Fibroblast of mammary gland (primary cell): ENCODE data around the gene RGS6.

ENCODE experiments used
- DNase-seq: peaks from one replicate; pipeline ENCODE4 v3.0.0-alpha.2; 2010; ENCODE audit warnings: low read depth
- H3K4me3 ChIP-seq: 2 replicates; pipeline ENCODE4 v1.5.1; 2011; ENCODE audit warnings: low read depth, mild to moderate bottlenecking, low read length, moderate library complexity; ENCODE audit not compliant: control insufficient read depth
- CTCF ChIP-seq: conservative IDR thresholded peaks from 2 replicates; pipeline ENCODE4 v1.5.1; 2011; ENCODE audit warnings: low read depth, low read length, inconsistent platforms; ENCODE audit not compliant: control insufficient read depth, insufficient read depth

Gene RGS6

DNA sequence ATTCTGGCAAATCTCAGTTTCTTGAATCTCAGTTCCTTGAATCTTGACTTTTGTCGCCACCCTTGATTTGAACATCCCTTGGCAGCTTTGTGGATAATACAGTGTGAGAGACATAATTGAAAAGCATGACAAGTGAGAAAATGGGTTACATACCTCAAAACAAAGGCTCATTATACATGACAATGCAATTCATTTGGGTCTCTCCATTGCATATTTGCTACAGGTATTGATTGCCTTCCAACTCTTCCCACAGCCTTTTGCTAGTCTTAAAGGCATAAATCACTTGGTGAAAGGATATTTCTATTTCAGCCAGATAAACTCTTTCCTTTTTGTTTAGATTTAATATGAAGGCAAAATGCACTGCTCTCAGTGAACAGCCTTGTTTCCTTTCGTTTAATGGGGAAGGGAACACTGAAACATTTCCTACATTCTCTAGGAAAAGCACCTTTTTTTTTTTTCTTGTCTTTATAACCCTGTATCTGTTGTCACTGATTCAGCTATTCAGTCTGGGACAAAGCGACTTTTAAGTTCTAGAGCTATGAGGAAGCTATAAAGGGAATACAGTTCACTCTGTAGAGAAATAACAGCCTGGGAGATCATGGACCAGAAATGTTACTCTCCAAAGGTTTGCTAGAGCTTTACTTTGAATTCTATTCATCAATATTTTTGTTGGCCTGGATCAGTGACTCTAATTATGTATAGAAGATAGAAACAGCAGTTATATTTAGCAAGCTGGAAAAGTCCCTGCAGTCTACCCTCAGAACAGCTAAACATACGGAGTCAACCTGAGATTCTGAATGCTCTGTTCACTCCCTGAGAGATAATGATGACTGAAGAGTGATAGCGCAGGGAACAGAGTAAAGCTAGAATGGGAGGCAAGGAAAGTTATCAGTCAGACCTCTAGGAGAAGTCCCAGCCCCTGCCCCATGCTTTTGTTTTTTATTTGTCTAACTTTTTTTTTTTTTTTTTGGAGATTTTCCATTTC, 311.4 kb downstream of the RGS6 start:
- no peak for DNase-seq
- TF ChIP-seq CTCF, result no peak
- no peak overlapping the region for H3K4me3 ChIP-seq

DNA sequence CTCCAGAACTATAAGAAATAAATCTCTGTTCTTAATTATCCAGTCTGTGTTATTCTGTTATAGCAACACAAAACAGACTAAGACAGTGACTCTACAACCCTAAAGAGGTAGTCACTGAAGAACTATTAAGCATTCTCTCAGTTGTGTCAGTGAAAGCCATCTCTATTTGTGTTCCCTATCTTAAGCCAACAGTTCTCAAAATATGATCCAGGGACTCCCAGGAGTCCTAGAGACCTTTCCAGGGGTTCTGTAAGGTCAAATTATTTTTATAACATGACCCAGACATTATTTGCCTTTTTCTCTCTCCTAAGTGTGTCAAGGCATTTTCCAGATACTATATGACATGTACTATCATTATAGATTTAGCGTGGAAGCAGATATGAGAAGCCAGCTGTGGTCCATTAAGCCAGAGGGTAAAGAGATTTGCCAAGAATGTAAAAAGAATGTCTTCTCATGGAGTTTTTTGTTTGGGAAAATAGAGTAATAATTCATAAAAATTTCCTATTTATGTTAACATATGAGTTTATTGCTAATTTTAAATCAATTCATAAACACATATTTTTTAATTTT, 315.8 kb downstream of the RGS6 start:
- DNase-seq, result no peak
- TF ChIP-seq CTCF, result no peak

GRCh38 chr14:72253503-72253902, 321.3 kb downstream of the RGS6 start:
- no peak for DNase-seq
- no peak overlapping the region for H3K4me3 ChIP-seq
- no peak for TF ChIP-seq CTCF

More for the DNA sequence above, 315.8 kb downstream of the RGS6 start:
- H3K4me3 ChIP-seq, result no peak overlapping the region

GRCh38 chr14:72254202-72254936, 322.1 kb downstream of the RGS6 start:
- no peak for DNase-seq
- TF ChIP-seq CTCF, result no peak
- no peak overlapping the region for H3K4me3 ChIP-seq

DNA sequence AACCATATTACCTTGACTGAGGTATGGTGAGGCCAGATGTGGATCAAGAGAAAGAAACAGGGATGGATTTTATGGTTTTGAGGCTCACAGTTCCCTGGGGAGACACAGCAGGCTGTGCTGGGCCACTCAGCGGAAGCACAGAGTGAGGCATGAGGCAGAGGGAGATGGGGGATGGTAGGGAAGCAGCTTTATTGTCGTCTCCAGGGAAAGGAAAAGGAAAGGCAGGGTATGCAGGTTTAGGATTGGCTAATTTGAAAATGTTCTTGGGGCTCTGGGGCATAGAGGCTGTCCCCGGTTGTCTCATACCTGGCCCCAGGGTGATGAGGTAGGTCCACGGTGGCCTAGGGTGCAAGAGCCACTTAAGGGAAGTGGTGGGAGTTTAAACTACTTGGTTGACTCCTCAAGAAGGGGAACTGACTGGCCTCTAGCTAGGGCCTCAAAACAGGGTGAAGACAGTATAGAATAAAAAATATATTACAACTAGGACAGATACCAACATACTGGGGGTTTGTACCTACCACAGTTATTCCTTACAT, 322.8 kb downstream of the RGS6 start:
- no peak overlapping the region for H3K4me3 ChIP-seq
- no peak for TF ChIP-seq CTCF
- DNase-seq, result no peak

GRCh38 chr14:72256055-72256454, 323.8 kb downstream of the RGS6 start:
- no peak for TF ChIP-seq CTCF
- DNase-seq, result no peak
- no peak overlapping the region for H3K4me3 ChIP-seq
